HCT116 (cell line): Measurements from ENCODE around the gene TNIK. TPM values are rescaled to one million over a fixed set of nuclear protein-coding genes. Genes with fewer than 3 reads are reported as not detected.

Experiments used
- ATAC-seq: fragments of 200-7000 bp; cut with Tn5 transposase; 2 replicates; pipeline ENCODE4 v1.9.1; 2020; ENCODE audit warnings: mild to moderate bottlenecking, moderate library complexity
- BruUV-seq: library from RNA; stranded (reverse); fragments of 400-500 nt; replicated peaks from 2 replicates; lab custom pipeline; 2021; lab: Mats Ljungman, UMichigan
- CTCF ChIA-PET: fragments of 300-600 bp; sonication (Branson Sonifier 250); formaldehyde crosslinking; loops from one replicate; lab custom pipeline; 2021; ENCODE audit warnings: antibody characterized with exemption; lab: Charles Lee
- POLR2A ChIA-PET: fragments of 300-600, 350-600 bp; sonication (Branson Sonifier 250); formaldehyde crosslinking; loops from one replicate; lab custom pipeline; 2021; ENCODE audit warnings: antibody characterized with exemption; lab: Charles Lee
- RAD21 ChIA-PET, 2 experiments: fragments of 300-600 bp; sonication (Branson Sonifier 250); formaldehyde crosslinking; loops; one replicate each; lab custom pipeline; 2023; ENCODE audit warnings: low total read pairs in 2 of 2; ENCODE audit not compliant: uncharacterized antibody in 2 of 2, unreplicated experiment in 2 of 2, low non-redundant PET in 1 of 2; lab: Charles Lee
- DNase-seq: peaks from one replicate; pipeline ENCODE4 v3.0.0-alpha.2; 2010; ENCODE audit warnings: low read depth, low spot score
- H2AFZ ChIP-seq: fragments of 200-600 bp; shearing (Covaris generic), sonication (generic); 2 replicates; pipeline ENCODE4 v1.6.1; 2017; ENCODE audit warnings: low read depth, mixed run types, mixed read lengths, antibody characterized with exemption, low read length; ENCODE audit not compliant: poor library complexity, severe bottlenecking
- H3K27ac ChIP-seq: 2 replicates; pipeline ENCODE4 v1.5.1; 2012; ENCODE audit warnings: low read depth, low read length
- H3K27me3 ChIP-seq: fragments of 200-600 bp; sonication (generic); 2 replicates; pipeline ENCODE4 v1.6.1; 2016; ENCODE audit warnings: mixed run types, low read length, mixed read lengths; ENCODE audit not compliant: insufficient read depth
- H3K36me3 ChIP-seq, 2 experiments: fragments of 200-500 bp in 1 of 2; fragments of 200-600 bp in 1 of 2; sonication (Bioruptor generic) in 1 of 2; sonication (generic) in 1 of 2; 2 replicates each; pipeline versions ENCODE4 v1.5.1 to v1.6.1; 2014 to 2016; ENCODE audit warnings: low read length in 2 of 2, inconsistent platforms in 1 of 2, mixed read lengths in 1 of 2, mixed run types in 1 of 2; ENCODE audit not compliant: insufficient read depth in 2 of 2, control insufficient read depth in 1 of 2
- H3K4me1 ChIP-seq, 2 experiments: fragments of 200-600 bp in 1 of 2; sonication (generic) in 1 of 2; 2 replicates each; pipeline versions ENCODE4 v1.5.1 to v1.6.1; 2012 to 2017; ENCODE audit warnings: low read length in 2 of 2, inconsistent platforms in 1 of 2, mild to moderate bottlenecking in 1 of 2, mixed read lengths in 1 of 2, mixed run types in 1 of 2, moderate library complexity in 1 of 2; ENCODE audit not compliant: insufficient read depth in 2 of 2, control insufficient read depth in 1 of 2
- H3K4me2 ChIP-seq: fragments of 200-600 bp; sonication (generic); 2 replicates; pipeline ENCODE4 v1.6.1; 2017; ENCODE audit warnings: mixed run types, low read length, mixed read lengths
- H3K4me3 ChIP-seq, 2 experiments: fragments of 200-600 bp in 1 of 2; sonication (generic) in 1 of 2; replicated peaks in 1 of 2; 2 replicates each; pipeline ENCODE4 v1.5.1; 2011 to 2016; ENCODE audit warnings: low read length in 2 of 2, control low read depth in 1 of 2, low read depth in 1 of 2, mild to moderate bottlenecking in 1 of 2, mixed read lengths in 1 of 2, mixed run types in 1 of 2
- H3K79me2 ChIP-seq: fragments of 200-600 bp; sonication (generic); 2 replicates; pipeline ENCODE4 v1.6.1; 2017; ENCODE audit warnings: mild to moderate bottlenecking, mixed run types, low read length, moderate library complexity, mixed read lengths; ENCODE audit not compliant: insufficient read depth
- H3K9ac ChIP-seq: fragments of 200-600 bp; sonication (generic); 2 replicates; pipeline ENCODE4 v1.6.1; 2016; ENCODE audit warnings: low read length, mixed read lengths
- H3K9me2 ChIP-seq: fragments of 200-600 bp; sonication (generic), shearing (Covaris generic); 2 replicates; pipeline ENCODE4 v1.6.1; 2017; ENCODE audit warnings: mixed run types, mild to moderate bottlenecking, moderate library complexity; ENCODE audit not compliant: insufficient read depth
- H3K9me3 ChIP-seq, 2 experiments: fragments of 200-500 bp in 1 of 2; fragments of 200-600 bp in 1 of 2; sonication (Bioruptor generic) in 1 of 2; sonication (generic) in 1 of 2; 2 replicates each; pipeline ENCODE4 v1.6.1; 2014 to 2017; ENCODE audit warnings: low read length in 2 of 2, mixed read lengths in 2 of 2, inconsistent platforms in 1 of 2, low read depth in 1 of 2, mild to moderate bottlenecking in 1 of 2, mixed run types in 1 of 2, moderate library complexity in 1 of 2; ENCODE audit not compliant: control insufficient read depth in 1 of 2, insufficient read depth in 1 of 2
- H4K20me1 ChIP-seq: fragments of 200-600 bp; sonication (generic), shearing (Covaris generic); 2 replicates; pipeline ENCODE4 v1.6.1; 2017; ENCODE audit warnings: mixed run types, mild to moderate bottlenecking, moderate library complexity; ENCODE audit not compliant: insufficient read depth
- CBX3 ChIP-seq: IDR thresholded peaks from 2 replicates; pipeline ENCODE4 v1.6.1; 2012; ENCODE audit warnings: low read depth
- FOSL1 ChIP-seq: IDR thresholded peaks from 2 replicates; pipeline ENCODE4 v1.6.1; 2012; ENCODE audit warnings: low read depth
- JUND ChIP-seq: IDR thresholded peaks from 2 replicates; pipeline ENCODE4 v1.6.1; 2012
- REST ChIP-seq: IDR thresholded peaks from 2 replicates; pipeline ENCODE4 v1.6.1; 2012; ENCODE audit warnings: low read depth
- SP1 ChIP-seq: IDR thresholded peaks from 2 replicates; pipeline ENCODE4 v1.6.1; 2012; ENCODE audit warnings: low read depth
- TCF7L2 ChIP-seq: IDR thresholded peaks from 2 replicates; pipeline ENCODE4 v1.7.0; 2011; ENCODE audit warnings: borderline replicate concordance, inconsistent platforms; ENCODE audit not compliant: insufficient read depth, insufficient read length; ENCODE audit errors: extremely low read depth
- ZFX ChIP-seq: fragments of 450-650 bp; IDR thresholded peaks from 2 replicates; pipeline ENCODE4 v1.6.1; 2017
- ZNF274 ChIP-seq: fragments of 200-500 bp; sonication (Bioruptor generic); IDR thresholded peaks from 2 replicates; pipeline ENCODE4 v1.6.1; 2014; ENCODE audit warnings: mild to moderate bottlenecking, low read depth, low read length, inconsistent platforms
- intact Hi-C: fragments of 100-400 bp; cut with micrococcal nuclease; formaldehyde crosslinking; loops from 2 replicates; pipeline ENCODE4 v1.10.0; 2022
- total RNA-seq: library from RNA; stranded (reverse); gene quantifications from one replicate; pipeline ENCODE4 v1.2.1, GENCODE V29; 2021; ENCODE audit not compliant: unreplicated experiment

The TNIK gene
- total RNA-seq, 1 experiment from 2014 or later, result 24.1 TPM

DNA sequence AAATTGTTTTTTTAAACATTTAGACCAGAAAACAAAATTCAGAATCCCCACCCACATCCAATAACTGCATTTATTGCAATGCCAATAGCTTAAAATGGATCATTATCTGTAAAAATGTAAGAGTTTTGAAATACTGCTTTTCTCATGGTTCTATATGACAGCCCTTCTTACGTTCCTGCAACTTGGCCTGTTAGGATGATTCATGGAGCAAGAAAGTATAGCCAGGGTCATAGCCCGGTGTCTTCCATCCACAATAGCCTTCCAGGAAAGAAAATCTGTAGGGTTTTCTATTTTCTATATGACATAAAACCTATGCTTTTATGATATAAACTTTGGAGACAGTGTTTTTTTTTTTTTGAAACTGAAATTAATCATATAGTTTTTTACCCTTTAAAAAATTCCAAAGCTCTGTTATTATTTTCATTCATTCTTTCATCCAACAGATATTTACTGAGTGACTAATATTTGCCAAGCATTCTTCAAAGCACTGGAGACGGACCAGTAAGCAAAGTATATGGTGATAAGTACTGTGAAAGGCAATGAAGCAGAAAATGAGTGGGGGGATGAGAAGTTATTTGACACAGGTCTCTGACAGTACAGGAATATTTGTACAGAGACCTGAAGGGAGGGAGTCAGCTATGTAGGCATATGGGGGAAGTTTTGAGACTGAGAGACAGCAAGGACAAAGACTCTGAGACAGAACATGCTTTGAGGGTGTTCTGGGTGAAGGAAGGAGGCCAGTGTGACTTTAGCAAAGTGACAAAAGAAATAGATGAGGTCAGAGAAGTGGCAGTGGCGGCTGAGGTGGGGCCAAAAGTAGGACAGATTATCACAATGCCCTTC lies 404.6 kb downstream of the TNIK start:
- no peak overlapping the region for H3K9ac ChIP-seq
- intact Hi-C loops, result loop anchor here (10.0 kb wide), 1 partner anchor 109 kb away; no protein-coding TSS in a partner anchor

More for the DNA sequence above, 404.6 kb downstream of the TNIK start:
- H3K27me3 ChIP-seq, result no peaks in the 10 kb centered on the region
- H3K9me2 ChIP-seq, result no peaks in the 10 kb centered on the region
- ATAC-seq, result peak; percentile 64
- ChIA-PET POLR2A (no interaction called here), CTCF (no interaction called here), RAD21 (no interaction called here)
- peaks cover 12 to 17% of the 10 kb centered on the region in 2 experiments for H3K4me1 ChIP-seq
- no peak overlapping the region for H3K27ac ChIP-seq
- H3K4me2 ChIP-seq, result peak overlapping the region; percentile 50
- DNase-seq, result peak; percentile 13
- BruUV-seq, result no TSS peak
- no peak overlapping the region for H2AFZ ChIP-seq
- H3K9me3 ChIP-seq, result no peaks in the 10 kb centered on the region
- H3K79me2 ChIP-seq, result no peaks in the 10 kb centered on the region
- TF ChIP-seq JUND (peak; percentile 59; the same call in 1 of the 2 replicates), ZNF274 (no peak), TCF7L2 (peak; percentile 66), SP1 (peak; percentile 48), ZFX (no peak), REST (no peak), FOSL1 (peak; percentile 73), CBX3 (no peak)
- H4K20me1 ChIP-seq, result no peaks in the 10 kb centered on the region
- H3K4me3 ChIP-seq, result no peak overlapping the region
- no peaks in the 10 kb centered on the region for H3K36me3 ChIP-seq
